NOMO-1 (cell line): Measurements from ENCODE around the gene MUC5B.
"Not testable (repeated sequence)": the region's sequence is repeated elsewhere in the genome, so short reads cannot be mapped to it uniquely, and the experiment has no call there.

ENCODE experiments used
- DNase-seq, 2 experiments: peaks; one replicate each; lab custom pipeline; 2025; ENCODE audit not compliant: unreplicated experiment in 2 of 2; lab: John Stamatoyannopoulos, UW

The MUC5B gene

GRCh38 chr11:1188451-1189130 lies 34.3 kb upstream of the MUC5B start:
- not testable (repeated sequence) for DNase-seq

GRCh38 chr11:1189816-1190215 lies 33.0 kb upstream of the MUC5B start:
- DNase-seq, result not testable (repeated sequence)

GRCh38 chr11:1191786-1192470 lies 30.9 kb upstream of the MUC5B start:
- not testable (repeated sequence) for DNase-seq

- no peak for DNase-seq
Observed at GRCh38 chr11:1192741-1193325, 30.0 kb upstream of the MUC5B start.

- no peak for DNase-seq
Observed at GRCh38 chr11:1193326-1194230, 29.3 kb upstream of the MUC5B start.

GRCh38 chr11:1194231-1194976 lies 28.5 kb upstream of the MUC5B start:
- DNase-seq, result no peak

GRCh38 chr11:1194977-1195681 lies 27.7 kb upstream of the MUC5B start:
- no peak for DNase-seq

- DNase-seq, result no peak
Observed at GRCh38 chr11:1195682-1196515, 27.0 kb upstream of the MUC5B start.

GRCh38 chr11:1196516-1197391 lies 26.1 kb upstream of the MUC5B start:
- DNase-seq, result no peak

- DNase-seq, result no peak
Observed at GRCh38 chr11:1197431-1197885, 25.4 kb upstream of the MUC5B start.

- no peak for DNase-seq
Observed at GRCh38 chr11:1197886-1198560, 24.8 kb upstream of the MUC5B start.

- no peak for DNase-seq
Observed at GRCh38 chr11:1198561-1199240, 24.2 kb upstream of the MUC5B start.

GRCh38 chr11:1199241-1199750 lies 23.6 kb upstream of the MUC5B start:
- no peak for DNase-seq

GRCh38 chr11:1199751-1200610 lies 22.9 kb upstream of the MUC5B start:
- no peak for DNase-seq

- no peak for DNase-seq
Observed at GRCh38 chr11:1200611-1201191, 22.2 kb upstream of the MUC5B start.
